ENCODE results near the gene TGFBR1.

- no peak for TF ChIP-seq CTCF (IDR thresholded peaks at IDR 0.05; ENCODE audit: insufficient read depth, low read depth, low read length)
- no peak for TF ChIP-seq EZH2 (IDR thresholded peaks at IDR 0.05; ENCODE audit: insufficient read depth, low read length)
These were observed 20.5 kb downstream of the TGFBR1 start for GRCh38 chr9:99125446-99125845.
